Hematopoietic multipotent progenitor cell treated with erythropoietin and hydrocortisone succinate and interleukin-3 and kit ligand, for 15 days (in vitro differentiated cells): Measurements from ENCODE around the gene GCSAML.
A peak's percentile ranks its signal among the peaks of the same experiment; 100 is the strongest.
"Not testable (repeated sequence)": the region's sequence is repeated elsewhere in the genome, so short reads cannot be mapped to it uniquely, and the experiment has no call there.

Source experiments
- DNase-seq: peaks from one replicate; pipeline ENCODE4 v3.0.0-alpha.2; 2015; ENCODE audit warnings: low spot score

The GCSAML gene

GRCh38 chr1:247548769-247549182 lies at the start of gene GCSAML:
Gene GCSAML (plus strand): TSS chr1:247549134. CDS start chr1:247549192, 58 bp downstream.
- no peak for DNase-seq

- DNase-seq: no peak
Measured at GRCh38 chr1:247500865-247501264, 48.1 kb upstream of the GCSAML start.

GRCh38 chr1:247506831-247507230 lies 42.1 kb upstream of the GCSAML start:
- DNase-seq: no peak

DNA sequence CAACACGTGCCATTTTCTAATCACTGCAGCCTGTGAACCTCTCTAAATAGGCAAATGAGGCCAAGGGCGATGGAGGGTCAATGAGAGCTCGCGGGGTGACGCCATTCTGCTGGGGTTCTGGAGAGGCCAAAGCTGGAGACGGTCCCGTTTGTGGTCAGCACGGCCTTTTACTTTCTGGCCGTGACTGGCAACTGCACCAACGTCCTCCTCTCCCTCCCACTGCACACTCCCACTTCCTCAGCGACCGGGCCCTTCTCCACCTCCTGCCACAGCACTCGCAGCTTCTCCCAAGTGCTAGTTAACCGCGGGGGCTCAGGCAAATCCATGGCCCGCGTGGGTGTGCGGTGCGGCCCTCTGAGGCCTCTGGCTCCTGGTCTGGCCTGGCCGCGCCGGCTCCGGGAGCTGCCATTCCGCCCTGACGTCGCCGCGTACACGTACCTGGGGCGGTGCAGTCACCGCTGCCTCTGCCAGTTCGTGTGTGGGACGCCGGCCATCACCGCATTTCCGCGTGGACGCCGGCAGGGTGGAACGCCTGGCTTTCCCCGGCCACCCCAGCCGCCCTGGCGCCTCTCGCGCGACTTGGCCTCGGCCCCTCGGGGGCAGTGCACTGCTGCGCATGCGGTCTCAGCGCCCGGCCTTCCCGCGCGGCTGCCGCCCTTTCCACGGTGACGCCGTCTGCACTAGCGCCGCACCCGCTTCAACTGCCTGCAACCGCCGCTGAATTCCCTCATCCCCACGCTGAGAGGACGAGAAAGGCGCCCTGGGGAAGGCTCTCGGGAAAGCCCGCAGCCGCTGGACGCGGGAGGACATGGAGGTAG lies 30.9 kb upstream of the GCSAML start:
- DNase-seq: no peak

DNA sequence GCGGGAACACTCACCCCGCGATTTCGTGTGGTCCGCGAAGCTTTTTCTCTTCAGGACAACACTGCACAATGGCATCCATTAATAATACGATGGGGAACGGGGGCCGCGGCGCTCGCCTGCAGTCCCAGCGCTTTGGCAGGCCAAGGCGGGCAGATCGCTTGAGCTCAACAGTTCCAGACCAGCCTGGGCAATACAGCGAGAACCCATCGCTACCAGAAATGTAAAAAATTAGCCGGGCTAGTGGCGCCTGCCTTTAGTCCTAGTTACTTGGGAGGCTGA lies 30.4 kb upstream of the GCSAML start:
- no peak for DNase-seq

- DNase-seq: not testable (repeated sequence)
Measured at GRCh38 chr1:247521886-247522285, 27.0 kb upstream of the GCSAML start.

DNA sequence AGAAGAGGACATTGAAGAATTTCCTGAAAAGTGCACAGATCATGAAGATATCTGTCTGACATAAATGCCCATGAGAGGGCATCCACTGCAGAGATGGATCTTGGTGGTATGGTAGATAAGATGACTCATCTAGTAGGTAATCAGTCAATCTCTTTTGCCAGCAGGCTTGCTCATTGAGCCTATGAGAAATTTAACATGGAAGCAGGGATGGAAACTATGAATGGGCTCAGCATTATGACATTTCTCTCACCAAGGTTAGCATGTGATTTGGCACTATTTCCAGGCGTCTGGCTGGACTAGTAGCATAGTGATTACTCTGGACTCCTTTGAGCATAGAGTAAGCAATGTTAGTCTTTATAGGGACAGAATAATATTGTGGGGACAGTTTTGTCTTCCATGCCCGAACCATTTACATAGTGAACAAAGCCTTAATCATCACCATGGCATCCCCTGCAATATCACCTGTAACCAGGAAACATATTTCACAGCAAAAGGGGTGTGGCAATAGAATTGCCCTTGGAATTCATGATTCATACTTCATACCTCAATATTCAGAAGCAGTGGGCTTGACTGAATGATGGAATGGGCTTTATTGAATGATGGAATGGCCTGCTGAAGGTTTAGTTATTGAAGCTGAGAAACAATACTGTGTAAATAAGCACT lies 20.0 kb upstream of the GCSAML start:
- DNase-seq: no peak

GRCh38 chr1:247529771-247530355 lies 19.1 kb upstream of the GCSAML start:
- no peak for DNase-seq

DNA sequence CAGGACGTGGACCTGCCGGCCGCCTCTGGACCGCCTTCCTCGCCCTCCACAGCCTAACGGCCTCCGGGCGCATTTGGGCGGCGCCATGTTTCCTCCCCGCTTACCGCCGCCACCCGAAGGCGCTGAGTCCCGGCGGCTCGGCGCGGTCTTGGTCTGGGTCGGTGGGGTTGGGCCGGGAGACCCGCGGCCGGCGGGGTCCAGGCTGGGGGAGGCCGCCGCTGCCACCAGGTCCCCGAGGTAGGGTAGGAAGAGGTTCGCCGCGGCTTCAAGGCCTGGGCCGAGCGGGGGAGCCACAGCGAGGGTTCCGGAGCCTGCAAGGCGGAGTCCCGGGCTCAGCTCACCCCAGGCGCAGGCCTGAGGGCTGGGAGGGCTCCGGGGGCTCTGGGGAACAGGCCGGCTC lies 18.1 kb upstream of the GCSAML start:
- DNase-seq: no peak

DNA sequence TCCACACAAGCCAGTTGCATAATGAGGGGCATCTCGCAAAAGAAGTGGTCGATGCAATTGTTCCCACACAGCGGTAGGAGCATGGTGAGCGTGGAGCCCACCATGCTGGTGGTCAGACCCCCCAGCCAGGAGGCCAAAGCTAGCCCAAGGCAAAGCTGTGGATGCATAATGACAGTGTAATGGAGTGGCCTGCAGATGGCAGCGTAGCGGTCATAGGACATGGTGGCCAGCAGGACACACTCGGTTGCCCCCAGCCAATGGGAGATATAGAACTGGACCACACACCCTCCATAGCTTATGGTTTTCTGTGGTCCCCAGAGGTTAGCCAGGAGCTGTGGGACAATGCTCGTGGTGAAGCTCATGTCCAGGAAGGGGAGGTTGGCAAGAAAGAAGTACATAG lies 17.0 kb upstream of the GCSAML start:
- DNase-seq: no peak

GRCh38 chr1:247535402-247535801 lies 13.5 kb upstream of the GCSAML start:
- DNase-seq: no peak

DNA sequence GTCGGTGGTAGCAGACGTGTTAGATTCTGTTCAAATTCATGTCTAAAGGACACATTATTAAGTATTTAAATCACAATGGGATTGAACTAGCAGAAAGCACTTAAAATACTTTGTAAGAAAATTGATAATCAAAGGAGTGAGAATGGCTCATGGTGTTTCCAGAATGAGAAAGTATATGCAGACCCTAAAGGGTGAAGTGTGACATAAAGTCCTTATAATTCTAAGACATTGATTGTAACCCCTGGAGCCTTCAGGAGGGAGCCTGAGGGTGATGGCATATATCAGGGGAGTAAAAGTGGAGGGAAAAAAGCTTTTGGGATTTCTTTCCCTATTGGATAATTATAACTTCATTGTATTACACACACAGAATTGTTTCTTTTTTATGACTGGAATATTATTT lies 12.6 kb upstream of the GCSAML start, which contains the start of gene OR2C3:
Gene OR2C3 (minus strand): TSS at position 101 of the 400 bp plus-strand sequence. CDS start 3,929 bp downstream, outside the sequence.
- no peak for DNase-seq

DNA sequence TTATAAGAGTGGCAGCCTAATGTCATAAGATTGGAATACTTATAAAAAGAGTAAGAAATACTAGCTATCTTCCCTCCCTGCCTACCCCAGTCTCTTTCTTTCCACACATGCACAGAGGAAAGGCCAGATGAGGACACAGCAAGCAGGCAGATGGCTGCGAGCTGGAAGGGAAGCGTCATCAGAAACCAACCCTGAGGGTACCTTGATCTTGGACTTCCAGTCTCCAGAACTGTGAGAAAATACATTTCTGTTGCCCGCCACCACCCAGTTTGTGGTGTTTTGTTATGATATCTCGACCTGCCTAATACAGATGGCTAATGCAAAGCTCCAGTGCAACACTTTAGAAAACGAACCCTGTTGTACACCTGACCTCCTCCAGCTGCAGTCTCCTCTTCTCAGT lies 10.4 kb upstream of the GCSAML start:
- no peak for DNase-seq

GRCh38 chr1:247539215-247539614 lies 9.7 kb upstream of the GCSAML start:
- DNase-seq: no peak

DNA sequence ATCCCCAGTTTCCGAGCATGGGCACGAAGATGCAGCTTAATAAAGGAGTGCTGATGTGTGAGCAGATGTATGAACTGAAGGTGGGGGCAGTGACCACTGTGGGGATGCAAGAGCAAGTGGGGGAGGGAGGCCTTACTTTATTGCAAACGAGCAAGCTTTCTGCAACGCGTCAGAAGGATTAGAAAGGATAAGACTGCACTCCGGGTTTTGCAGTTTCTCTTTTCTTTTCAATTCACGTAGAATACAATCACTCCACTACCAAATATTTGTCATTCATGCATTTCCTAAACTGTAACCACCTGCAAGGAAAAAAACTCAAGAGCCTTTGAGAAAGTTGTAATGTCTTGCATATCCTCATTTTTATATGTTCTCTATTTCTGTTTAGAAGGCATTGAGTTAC lies 8.4 kb upstream of the GCSAML start:
- DNase-seq: no peak

DNA sequence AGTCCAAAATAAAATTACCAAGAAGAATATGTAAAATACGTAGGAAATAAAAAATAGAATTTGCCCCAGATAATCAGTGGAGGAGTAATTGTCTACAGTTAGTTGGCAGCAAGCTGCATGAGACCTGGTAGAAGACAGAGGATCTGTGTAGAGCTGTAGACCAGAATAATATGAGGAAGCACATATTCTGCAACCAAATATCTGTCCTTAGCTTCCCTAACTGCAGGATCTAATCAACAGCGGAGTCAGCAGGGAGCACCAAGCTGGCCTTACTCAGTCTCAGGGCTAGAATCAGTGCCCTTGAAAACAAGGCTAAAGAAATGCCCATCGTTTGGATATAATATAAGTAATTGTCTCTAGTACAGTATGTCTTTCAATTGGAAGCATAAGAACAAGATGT lies 6.1 kb upstream of the GCSAML start:
- DNase-seq: no peak

GRCh38 chr1:247548092-247548491 lies 842 bp upstream of the GCSAML start:
- DNase-seq: peak; percentile 28

DNA sequence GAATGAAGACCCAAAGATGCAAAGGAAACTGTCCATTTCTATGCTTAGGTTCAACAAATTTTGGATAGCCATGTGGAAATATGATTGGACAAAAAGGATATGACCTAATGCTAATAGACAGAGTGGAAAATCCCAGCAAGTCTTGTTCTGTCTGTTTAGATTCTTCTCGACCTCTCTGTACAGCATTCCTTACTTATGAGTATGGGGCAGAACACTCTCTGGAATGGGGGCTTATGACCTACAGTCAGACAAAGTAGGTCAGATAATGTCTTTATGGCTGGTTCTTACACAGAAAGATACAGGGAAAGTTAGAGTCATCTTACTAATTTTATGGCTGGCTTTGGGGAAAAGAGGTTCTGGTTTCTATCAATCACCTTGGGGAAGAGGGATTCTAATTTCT lies 2.8 kb downstream of the GCSAML start:
- no peak for DNase-seq

DNA sequence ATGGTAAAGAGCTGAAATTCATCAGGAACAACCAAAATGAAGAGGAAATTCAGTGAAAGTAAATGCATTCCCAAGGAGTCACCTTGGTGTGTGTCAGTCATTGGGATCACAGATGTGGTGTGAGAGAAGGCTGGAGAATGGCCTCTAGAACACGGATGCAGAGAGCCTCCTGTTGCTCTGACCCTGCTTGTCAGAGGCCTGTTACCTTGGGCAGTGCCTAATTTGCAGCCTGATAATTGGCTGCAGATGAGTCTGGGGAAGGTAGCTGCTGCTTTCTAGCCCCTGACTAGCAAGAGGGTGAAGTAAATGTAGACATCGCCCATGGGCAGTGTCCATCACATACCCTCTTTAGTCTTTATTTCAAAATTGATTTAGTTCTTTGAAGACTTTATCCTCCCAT lies 3.3 kb downstream of the GCSAML start:
- no peak for DNase-seq

GRCh38 chr1:247557926-247558674 lies 9.2 kb downstream of the GCSAML start:
- no peak for DNase-seq

DNA sequence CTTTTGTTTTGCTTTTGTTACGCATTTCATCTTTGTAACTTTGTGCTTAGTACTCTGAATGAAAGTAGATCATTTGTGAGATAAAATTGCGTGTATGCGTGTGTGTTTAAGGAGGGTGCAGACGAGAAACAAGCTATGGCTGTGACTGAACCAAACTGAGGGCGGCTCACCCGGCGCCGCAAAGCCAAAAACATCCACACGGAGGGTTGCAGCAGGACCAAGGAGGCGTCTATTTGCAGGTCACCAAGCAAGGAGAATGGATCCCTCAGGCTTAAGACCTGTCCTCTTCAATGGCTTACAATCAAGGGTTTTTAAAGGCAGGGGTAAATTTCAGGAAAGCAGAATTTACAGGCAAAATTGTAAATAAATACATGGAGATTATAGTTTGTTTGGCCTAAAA lies 12.8 kb downstream of the GCSAML start:
- no peak for DNase-seq

DNA sequence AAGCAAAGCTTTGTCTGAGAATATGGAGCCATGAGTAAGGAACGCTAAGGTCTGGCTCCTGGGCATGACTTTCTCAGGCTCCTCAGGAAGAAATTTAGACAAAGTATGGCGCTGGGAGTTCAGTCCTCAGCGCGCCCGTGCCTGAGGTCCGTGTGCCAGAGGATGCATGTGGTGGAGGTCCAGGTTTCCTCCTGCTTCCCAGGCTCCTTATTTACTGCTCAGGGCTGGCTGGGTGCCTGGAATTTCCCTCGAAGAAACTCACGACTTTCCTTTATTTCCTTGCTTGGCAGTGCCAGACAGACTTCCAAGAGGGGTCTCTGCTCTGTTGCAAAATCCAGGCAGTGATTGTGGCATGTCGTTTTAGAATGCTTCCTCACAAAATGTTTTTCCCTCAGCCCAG lies 13.3 kb downstream of the GCSAML start:
- DNase-seq: no peak

- DNase-seq: no peak
Measured at GRCh38 chr1:247574236-247574635, 25.3 kb downstream of the GCSAML start.
